ENCODE data around the gene UBD.

UBD gene

GRCh38 chr6:29561606-29562181, 2.2 kb upstream of the UBD start:
- Histone ChIP-seq H4K20me1 (ENCODE audit: insufficient read depth, low read length) (no peaks in the 10 kb centered on the region), H3K4me1 (ENCODE audit: low read length) (no peaks in the 10 kb centered on the region), H3K9me3 (ENCODE audit: insufficient read depth, low read length) (no peaks in the 10 kb centered on the region), H3K36me3 (replicated peaks; ENCODE audit: low read depth, low read length) (no peaks in the 10 kb centered on the region), H3K9ac (ENCODE audit: low read length) (no peak overlapping the region), H3K79me2 (ENCODE audit: low read length) (no peaks in the 10 kb centered on the region), H3K27me3 (ENCODE audit: low read depth, low read length) (no peaks in the 10 kb centered on the region), H3K4me2 (ENCODE audit: low read length) (no peak overlapping the region), H2AFZ (ENCODE audit: low read depth, low read length) (no peak overlapping the region), H3K4me3 (ENCODE audit: low read length) (no peak overlapping the region), H3K27ac (ENCODE audit: low read length) (no peak overlapping the region)
- no peak for TF ChIP-seq CTCF (IDR thresholded peaks at IDR 0.05; ENCODE audit: low read depth, low read length)
- TF ChIP-seq EZH2phosphoT487 (IDR thresholded peaks at IDR 0.05; ENCODE audit: low read depth): no peak

- Histone ChIP-seq H3K4me2 (ENCODE audit: low read length) (no peak overlapping the region), H3K27ac (ENCODE audit: low read length) (no peak overlapping the region), H3K9me3 (ENCODE audit: insufficient read depth, low read length) (no peaks in the 10 kb centered on the region), H3K79me2 (ENCODE audit: low read length) (no peaks in the 10 kb centered on the region), H3K27me3 (ENCODE audit: low read depth, low read length) (no peaks in the 10 kb centered on the region), H3K9ac (ENCODE audit: low read length) (no peak overlapping the region), H3K4me1 (ENCODE audit: low read length) (no peaks in the 10 kb centered on the region), H2AFZ (ENCODE audit: low read depth, low read length) (no peak overlapping the region), H4K20me1 (ENCODE audit: insufficient read depth, low read length) (no peaks in the 10 kb centered on the region), H3K4me3 (ENCODE audit: low read length) (no peak overlapping the region), H3K36me3 (replicated peaks; ENCODE audit: low read depth, low read length) (no peaks in the 10 kb centered on the region)
- TF ChIP-seq EZH2phosphoT487 (IDR thresholded peaks at IDR 0.05; ENCODE audit: low read depth) (no peak), CTCF (IDR thresholded peaks at IDR 0.05; ENCODE audit: low read depth, low read length) (no peak)
These were observed 1.6 kb upstream of the UBD start for GRCh38 chr6:29561091-29561490.

- Histone ChIP-seq H3K79me2 (ENCODE audit: low read length) (no peaks in the 10 kb centered on the region), H2AFZ (ENCODE audit: low read depth, low read length) (no peak overlapping the region), H3K4me1 (ENCODE audit: low read length) (no peaks in the 10 kb centered on the region), H3K4me3 (ENCODE audit: low read length) (no peak overlapping the region), H3K27me3 (ENCODE audit: low read depth, low read length) (no peaks in the 10 kb centered on the region), H3K36me3 (replicated peaks; ENCODE audit: low read depth, low read length) (no peaks in the 10 kb centered on the region), H3K27ac (ENCODE audit: low read length) (no peak overlapping the region), H3K4me2 (ENCODE audit: low read length) (no peak overlapping the region), H3K9me3 (ENCODE audit: insufficient read depth, low read length) (no peaks in the 10 kb centered on the region), H4K20me1 (ENCODE audit: insufficient read depth, low read length) (no peaks in the 10 kb centered on the region), H3K9ac (ENCODE audit: low read length) (no peak overlapping the region)
- TF ChIP-seq CTCF (IDR thresholded peaks at IDR 0.05; ENCODE audit: low read depth, low read length): no peak
- no peak for TF ChIP-seq EZH2phosphoT487 (IDR thresholded peaks at IDR 0.05; ENCODE audit: low read depth)
These were observed 973 bp downstream of the UBD start for GRCh38 chr6:29558439-29559079.

- Histone ChIP-seq H3K4me1 (ENCODE audit: low read length) (no peaks in the 10 kb centered on the region), H3K27me3 (ENCODE audit: low read depth, low read length) (no peaks in the 10 kb centered on the region), H2AFZ (ENCODE audit: low read depth, low read length) (no peak overlapping the region), H3K4me2 (ENCODE audit: low read length) (no peak overlapping the region), H3K9ac (ENCODE audit: low read length) (no peak overlapping the region), H3K9me3 (ENCODE audit: insufficient read depth, low read length) (no peaks in the 10 kb centered on the region), H3K4me3 (ENCODE audit: low read length) (no peak overlapping the region), H4K20me1 (ENCODE audit: insufficient read depth, low read length) (no peaks in the 10 kb centered on the region), H3K79me2 (ENCODE audit: low read length) (no peaks in the 10 kb centered on the region), H3K36me3 (replicated peaks; ENCODE audit: low read depth, low read length) (no peaks in the 10 kb centered on the region), H3K27ac (ENCODE audit: low read length) (no peak overlapping the region)
- TF ChIP-seq EZH2phosphoT487 (IDR thresholded peaks at IDR 0.05; ENCODE audit: low read depth) (no peak), CTCF (IDR thresholded peaks at IDR 0.05; ENCODE audit: low read depth, low read length) (no peak)
These were observed 2.2 kb downstream of the UBD start for GRCh38 chr6:29557320-29557719.
